ENCODE results near the gene TP53BP1.

The TP53BP1 gene

DNA sequence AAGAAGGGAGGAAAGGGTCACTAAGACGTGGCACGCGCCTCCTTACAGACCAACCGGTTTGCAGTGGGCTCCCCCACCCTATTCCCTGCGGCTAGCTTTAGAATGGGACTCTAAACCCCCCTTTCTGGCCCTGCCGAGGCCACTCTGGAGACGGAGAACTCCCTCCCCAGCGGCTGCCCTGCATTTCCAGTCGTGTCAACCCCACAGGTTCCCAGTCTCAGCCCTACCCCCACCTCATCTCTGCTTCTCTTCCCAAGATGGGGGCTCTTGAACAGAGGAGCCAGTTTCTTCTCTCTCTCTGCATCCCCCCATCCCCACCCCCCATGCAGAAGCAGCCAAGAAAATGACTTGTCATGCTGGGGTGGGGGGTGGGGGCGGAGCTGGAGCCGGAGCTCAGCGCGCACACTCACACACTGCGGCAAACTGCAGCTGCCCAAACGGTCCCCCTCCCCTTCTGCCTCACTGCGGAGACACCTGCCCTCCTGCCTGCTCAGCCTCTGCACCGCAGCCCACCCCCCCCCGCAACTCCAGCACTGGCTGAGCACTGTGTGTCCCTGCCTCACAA is 25.3 kb upstream of the TP53BP1 start:
- no peak for DNase-seq (ENCODE audit: low read depth)

GRCh38 chr15:43517354-43518196 is 24.6 kb upstream of the TP53BP1 start, which contains the start of gene MAP1A:
Gene MAP1A (plus strand): TSS chr15:43517608. CDS start chr15:43521474, 3,866 bp downstream.
- DNase-seq (ENCODE audit: low read depth) = no peak

- DNase-seq (ENCODE audit: low read depth) = no peak
Observed at GRCh38 chr15:43516801-43517353, 23.9 kb upstream of the TP53BP1 start.

DNA sequence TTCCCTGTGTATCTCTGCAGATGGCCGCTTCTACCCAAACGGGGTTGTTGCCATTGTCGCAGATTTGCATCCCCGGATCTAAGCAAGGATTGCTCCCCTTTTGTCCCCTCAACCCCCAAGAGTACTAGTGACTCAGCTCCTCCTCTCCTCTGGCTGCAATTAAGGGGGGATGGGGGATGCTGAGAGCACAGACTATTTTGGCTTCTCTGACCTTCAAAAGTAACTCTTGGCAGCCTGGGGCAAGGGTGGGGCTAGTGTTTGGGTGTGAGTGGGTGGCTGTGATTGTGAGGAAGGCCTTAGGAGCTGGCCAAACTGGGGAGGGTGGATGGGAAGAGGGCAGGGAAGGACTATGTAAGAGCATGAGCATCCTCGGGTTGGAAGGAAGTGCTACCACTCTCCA is 23.2 kb upstream of the TP53BP1 start:
- DNase-seq (ENCODE audit: low read depth) = no peak

GRCh38 chr15:43515741-43516140 is 22.8 kb upstream of the TP53BP1 start:
- DNase-seq (ENCODE audit: low read depth) = no peak

GRCh38 chr15:43514241-43515057 is 21.5 kb upstream of the TP53BP1 start:
- no peak for DNase-seq (ENCODE audit: low read depth)

GRCh38 chr15:43513550-43513949 is 20.6 kb upstream of the TP53BP1 start:
- DNase-seq (ENCODE audit: low read depth) = no peak

- no peak for DNase-seq (ENCODE audit: low read depth)
Observed at GRCh38 chr15:43511012-43511885, 18.3 kb upstream of the TP53BP1 start.

DNA sequence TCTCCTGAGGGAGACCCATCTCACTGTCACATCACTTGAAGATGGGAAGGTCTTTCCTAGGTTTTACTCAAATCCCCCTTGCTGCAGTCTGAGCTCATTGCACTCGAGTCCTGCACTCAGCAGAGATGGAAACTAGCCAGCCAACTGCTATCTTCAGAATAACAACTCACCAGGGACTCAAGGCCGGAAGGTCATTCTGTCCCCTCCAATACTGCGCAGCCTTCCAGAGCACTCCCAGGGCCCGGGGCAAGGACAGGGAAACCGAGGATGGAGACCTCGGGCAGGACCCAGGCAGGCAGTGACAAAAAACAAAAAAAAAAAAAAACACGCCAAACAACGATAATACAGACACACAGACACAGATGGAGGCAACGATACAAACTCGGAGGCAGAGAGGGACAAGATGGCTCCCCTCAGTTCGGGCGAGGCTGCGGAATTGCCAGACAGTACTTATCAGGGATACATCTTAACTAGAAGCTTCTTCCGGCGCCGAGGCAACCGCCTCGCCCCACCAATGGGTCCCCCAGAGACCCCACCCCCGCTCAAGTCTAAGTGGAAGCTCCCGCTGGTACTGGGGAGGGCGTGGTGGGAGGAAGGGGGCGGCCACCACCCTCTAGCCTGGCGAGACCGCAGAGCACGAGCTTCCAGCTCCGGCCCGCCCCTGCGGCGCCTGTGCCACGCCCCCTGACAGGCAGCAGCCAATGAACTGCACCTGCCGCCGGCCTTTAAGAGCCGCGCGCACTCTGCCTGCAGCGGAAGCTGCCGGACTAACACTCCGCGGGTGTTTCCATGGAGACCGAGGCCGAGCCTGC is 17.4 kb upstream of the TP53BP1 start:
- DNase-seq (ENCODE audit: low read depth) = peak; percentile 85

GRCh38 chr15:43509660-43510199 is 16.8 kb upstream of the TP53BP1 start:
- no peak for DNase-seq (ENCODE audit: low read depth)

- DNase-seq (ENCODE audit: low read depth) = no peak
Observed at GRCh38 chr15:43508991-43509659, 16.2 kb upstream of the TP53BP1 start.

DNA sequence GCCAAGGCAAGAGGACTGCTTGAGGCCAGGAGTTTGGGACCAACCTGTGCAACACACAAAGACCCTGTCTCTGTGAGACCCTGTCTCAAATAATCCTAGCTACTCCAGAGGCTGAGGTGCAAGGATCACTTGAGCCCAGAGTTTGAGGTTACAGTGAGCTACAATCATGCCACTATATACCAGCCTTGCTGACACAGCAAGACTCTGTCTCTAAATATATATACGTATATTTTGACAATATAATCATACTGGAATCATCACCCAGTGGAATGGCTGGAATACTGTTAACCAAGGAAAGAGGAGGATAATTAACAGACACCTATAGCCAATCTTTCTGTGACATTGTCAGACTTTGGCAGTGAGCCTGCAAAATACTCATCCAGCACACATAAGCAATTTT is 15.5 kb upstream of the TP53BP1 start:
- no peak for DNase-seq (ENCODE audit: low read depth)

- no peak for DNase-seq (ENCODE audit: low read depth)
Observed at GRCh38 chr15:43505738-43506137, 12.8 kb upstream of the TP53BP1 start.

DNA sequence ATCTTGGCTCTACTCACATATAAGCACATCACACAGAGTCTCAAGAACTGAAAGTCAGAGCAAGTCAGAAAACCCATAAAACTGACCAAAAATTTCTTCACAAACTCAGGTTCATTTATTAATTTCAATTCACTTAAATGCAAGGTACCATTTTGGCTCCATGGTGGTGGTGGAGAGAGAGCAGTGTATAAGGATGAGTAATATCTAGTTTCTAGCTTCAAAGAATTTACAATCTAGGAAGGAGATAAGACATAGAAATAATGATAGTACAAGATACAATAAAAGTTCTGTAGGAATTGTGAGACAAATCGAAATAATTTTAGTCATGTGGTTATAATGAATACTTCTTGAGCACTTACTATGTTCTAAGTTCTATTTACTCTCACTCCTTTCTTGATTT is 6.7 kb upstream of the TP53BP1 start:
- DNase-seq (ENCODE audit: low read depth) = no peak

DNA sequence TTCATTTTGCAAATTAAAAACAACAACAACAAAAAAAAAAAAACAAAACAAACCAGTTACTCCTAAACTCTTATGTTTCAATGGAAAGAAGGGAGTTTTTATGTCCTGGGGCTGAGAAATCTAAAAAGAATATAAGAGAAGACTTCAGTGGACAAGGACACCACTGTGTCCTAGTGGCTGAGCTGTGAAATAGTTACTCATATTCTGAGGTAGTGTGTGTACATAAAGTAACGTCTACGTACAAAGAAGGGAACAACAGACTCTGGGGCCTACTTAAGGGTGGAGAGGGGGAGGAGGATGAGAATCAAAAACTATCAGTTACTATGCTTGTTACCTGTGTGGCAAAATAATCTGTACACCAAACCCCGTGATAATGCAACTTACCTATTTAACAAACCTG is 6.0 kb upstream of the TP53BP1 start:
- no peak for DNase-seq (ENCODE audit: low read depth)

GRCh38 chr15:43493703-43494472 is 932 bp upstream of the TP53BP1 start:
- DNase-seq (ENCODE audit: low read depth) = no peak

DNA sequence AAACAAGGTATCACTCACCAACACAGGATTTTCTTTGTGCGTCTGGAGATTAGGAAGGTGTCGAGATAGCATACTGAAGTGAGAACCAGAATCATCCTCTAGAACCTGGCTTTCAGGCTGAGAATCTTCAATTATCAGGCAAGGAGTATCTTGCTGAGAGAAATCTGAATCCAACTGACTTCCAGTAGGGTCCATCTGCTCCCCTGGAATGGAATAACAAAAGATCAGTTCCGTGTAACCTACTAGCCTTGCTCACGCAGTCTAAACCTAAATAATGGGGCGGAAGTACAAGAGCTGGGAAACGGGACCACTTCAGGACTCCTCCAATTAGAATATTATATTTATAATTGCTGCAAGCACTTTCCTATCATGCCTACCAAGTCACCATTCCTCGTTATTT is 690 bp downstream of the TP53BP1 start:
- DNase-seq (ENCODE audit: low read depth) = no peak

DNA sequence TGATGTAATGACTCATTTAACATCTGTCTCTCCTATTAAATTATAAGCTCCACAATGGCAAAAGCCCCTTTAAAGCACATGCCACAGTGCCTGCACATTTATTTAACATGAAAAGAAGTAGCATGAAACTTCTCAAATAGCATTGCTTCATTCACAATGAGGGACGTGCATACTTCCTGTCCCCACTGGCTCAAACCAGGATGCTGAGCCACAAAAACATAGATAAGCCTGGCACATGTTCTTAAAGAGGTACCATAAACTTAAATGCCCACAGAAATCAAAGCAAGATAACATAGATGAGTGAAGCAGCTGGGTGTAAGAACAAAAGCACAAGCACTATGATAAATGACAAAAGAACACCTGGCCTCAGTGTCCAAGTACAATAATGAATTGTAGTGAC is 3.8 kb downstream of the TP53BP1 start:
- DNase-seq (ENCODE audit: low read depth) = no peak

- no peak for DNase-seq (ENCODE audit: low read depth)
Observed at GRCh38 chr15:43488790-43489189, 4.2 kb downstream of the TP53BP1 start.
